PC-3 (cell line): ENCODE data around the gene EDRF1. TPM values are rescaled to one million over a fixed set of nuclear protein-coding genes. Genes with fewer than 3 reads are reported as not detected.

ENCODE experiments used
- ATAC-seq: fragments of 200-7000 bp; cut with Tn5 transposase; 2 replicates; pipeline ENCODE4 v1.9.1; 2020; ENCODE audit warnings: mild to moderate bottlenecking, moderate library complexity
- BruUV-seq: library from RNA; stranded (reverse); fragments of 400-500 nt; replicated peaks from 2 replicates; lab custom pipeline; 2021; lab: Mats Ljungman, UMichigan
- CTCF ChIA-PET: fragments of 300-600 bp; sonication (Branson Sonifier 250); formaldehyde crosslinking; loops from one replicate; lab custom pipeline; 2022; ENCODE audit warnings: antibody characterized with exemption; lab: Charles Lee
- POLR2A ChIA-PET: fragments of 300-600 bp; sonication (Branson Sonifier 250); formaldehyde crosslinking; loops from one replicate; lab custom pipeline; 2022; ENCODE audit warnings: antibody characterized with exemption; ENCODE audit not compliant: unreplicated experiment; lab: Charles Lee
- DNase-seq: peaks from one replicate; pipeline ENCODE4 v3.0.0-alpha.2; 2015
- H2AFZ ChIP-seq: fragments of 300-600 bp; sonication (generic); 2 replicates; pipeline ENCODE4 v1.6.0; 2016; ENCODE audit warnings: antibody characterized with exemption, low read length
- H3F3A ChIP-seq: fragments of 300-600 bp; sonication (generic); one replicate; pipeline ENCODE4 v1.6.0; 2017; ENCODE audit warnings: antibody characterized with exemption, low read length, control low read depth, mild to moderate bottlenecking; ENCODE audit not compliant: unreplicated experiment
- H3K27ac ChIP-seq: fragments of 300-600 bp; sonication (generic); 2 replicates; pipeline ENCODE4 v1.5.1; 2016; ENCODE audit warnings: mild to moderate bottlenecking, low read length
- H3K27me3 ChIP-seq: fragments of 300-600 bp; sonication (generic); 2 replicates; pipeline ENCODE4 v1.6.1; 2016; ENCODE audit warnings: low read length, mixed read lengths
- H3K36me3 ChIP-seq: fragments of 300-600 bp; sonication (generic); 2 replicates; pipeline ENCODE4 v1.6.1; 2016; ENCODE audit warnings: low read depth, mixed run types, low read length, mixed read lengths
- H3K4me1 ChIP-seq: fragments of 300-600 bp; sonication (generic); 2 replicates; pipeline ENCODE4 v1.5.1; 2016; ENCODE audit warnings: low read length; ENCODE audit not compliant: insufficient read depth
- H3K4me2 ChIP-seq: fragments of 300-600 bp; sonication (generic); 2 replicates; pipeline ENCODE4 v1.6.0; 2016; ENCODE audit warnings: low read length
- H3K4me3 ChIP-seq: fragments of 300-600 bp; sonication (generic); 2 replicates; pipeline ENCODE4 v1.5.1; 2016; ENCODE audit warnings: mild to moderate bottlenecking, low read length, mixed read lengths
- H3K79me2 ChIP-seq: fragments of 300-600 bp; sonication (generic); 2 replicates; pipeline ENCODE4 v1.6.1; 2017; ENCODE audit warnings: low read length, mixed read lengths
- H3K9ac ChIP-seq: fragments of 300-600 bp; sonication (generic); 2 replicates; pipeline ENCODE4 v1.6.0; 2016; ENCODE audit warnings: mild to moderate bottlenecking, low read length
- H3K9me2 ChIP-seq: fragments of 300-600 bp; sonication (generic); replicated peaks from 2 replicates; pipeline ENCODE4 v1.6.1; 2016; ENCODE audit warnings: mixed run types, low read length, mixed read lengths
- H3K9me3 ChIP-seq: fragments of 300-600 bp; sonication (generic); 2 replicates; pipeline ENCODE4 v1.6.1; 2016; ENCODE audit warnings: low read length, mixed read lengths
- H4K20me1 ChIP-seq: fragments of 300-600 bp; sonication (generic); 2 replicates; pipeline ENCODE4 v1.6.1; 2016; ENCODE audit warnings: low read length, mixed read lengths
- EZH2 ChIP-seq: fragments of 300-600 bp; sonication (generic); IDR thresholded peaks from one replicate; pipeline ENCODE4 v1.6.1; 2017; ENCODE audit warnings: antibody characterized with exemption, mild to moderate bottlenecking, low read length; ENCODE audit not compliant: unreplicated experiment
- EZH2phosphoT487 ChIP-seq: fragments of 300-600 bp; sonication (generic); IDR thresholded peaks from 2 replicates; pipeline ENCODE4 v1.6.1; 2018; ENCODE audit warnings: mild to moderate bottlenecking, antibody characterized with exemption, low read length, borderline replicate concordance
- intact Hi-C: fragments of 100-400 bp; cut with micrococcal nuclease; formaldehyde crosslinking; loops from 2 replicates; pipeline ENCODE4 v1.9.0; 2023
- total RNA-seq: library from RNA; depleted of rRNA; stranded (reverse); fragments of >200 nt; gene quantifications from 2 replicates; pipeline ENCODE4 v1.2.3, GENCODE V29; 2014
- TF ChIP-seq, protein P1 (sequence below): fragments of 300-600 bp; sonication (generic); conservative IDR thresholded peaks from 2 replicates; pipeline ENCODE4 v1.5.1; 2017; ENCODE audit warnings: antibody characterized with exemption, low read depth, mild to moderate bottlenecking, low read length

EDRF1 gene
- total RNA-seq, 1 experiment from 2014 or later, result 17.7 TPM

DNA sequence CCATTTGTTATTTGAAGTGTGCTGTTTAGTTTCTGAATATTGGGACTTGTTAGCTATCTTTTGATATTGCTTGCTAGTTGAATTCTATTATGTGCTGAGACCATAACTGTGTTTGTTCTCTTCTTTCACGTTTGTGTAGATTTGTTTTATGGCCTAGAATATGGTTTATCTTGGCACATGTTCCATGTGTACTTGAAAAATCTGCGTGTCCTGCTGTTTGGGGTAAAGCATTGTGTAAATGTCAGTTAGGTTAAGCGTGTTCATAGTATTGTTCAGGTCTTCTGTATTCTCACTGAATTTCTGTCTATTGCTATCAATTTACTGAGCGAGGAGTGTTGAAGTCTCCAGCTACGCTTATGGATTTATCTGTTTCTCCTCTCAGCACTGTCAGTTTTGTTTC is 36.7 kb downstream of the EDRF1 start:
- Histone ChIP-seq H3K4me3 (no peak overlapping the region), H3K9me3 (no peaks in the 10 kb centered on the region), H3K9me2 (no peaks in the 10 kb centered on the region), H3K4me2 (no peak overlapping the region), H3K4me1 (no peaks in the 10 kb centered on the region), H3K9ac (no peak overlapping the region), H2AFZ (no peak overlapping the region), H3F3A (no peaks in the 10 kb centered on the region), H4K20me1 (no peaks in the 10 kb centered on the region), H3K79me2 (no peaks in the 10 kb centered on the region), H3K27me3 (no peaks in the 10 kb centered on the region), H3K27ac (no peak overlapping the region), H3K36me3 (peaks cover 36% of the 10 kb centered on the region; the same call in 1 of the 2 replicates)
- ChIA-PET POLR2A (interaction anchor here (0.5 to 0.6 kb wide), 2 partner anchors 28 to 32 kb away, joined by 5 read pairs; no protein-coding TSS in a partner anchor), CTCF (no interaction called here)
- TF ChIP-seq, protein P1, sequence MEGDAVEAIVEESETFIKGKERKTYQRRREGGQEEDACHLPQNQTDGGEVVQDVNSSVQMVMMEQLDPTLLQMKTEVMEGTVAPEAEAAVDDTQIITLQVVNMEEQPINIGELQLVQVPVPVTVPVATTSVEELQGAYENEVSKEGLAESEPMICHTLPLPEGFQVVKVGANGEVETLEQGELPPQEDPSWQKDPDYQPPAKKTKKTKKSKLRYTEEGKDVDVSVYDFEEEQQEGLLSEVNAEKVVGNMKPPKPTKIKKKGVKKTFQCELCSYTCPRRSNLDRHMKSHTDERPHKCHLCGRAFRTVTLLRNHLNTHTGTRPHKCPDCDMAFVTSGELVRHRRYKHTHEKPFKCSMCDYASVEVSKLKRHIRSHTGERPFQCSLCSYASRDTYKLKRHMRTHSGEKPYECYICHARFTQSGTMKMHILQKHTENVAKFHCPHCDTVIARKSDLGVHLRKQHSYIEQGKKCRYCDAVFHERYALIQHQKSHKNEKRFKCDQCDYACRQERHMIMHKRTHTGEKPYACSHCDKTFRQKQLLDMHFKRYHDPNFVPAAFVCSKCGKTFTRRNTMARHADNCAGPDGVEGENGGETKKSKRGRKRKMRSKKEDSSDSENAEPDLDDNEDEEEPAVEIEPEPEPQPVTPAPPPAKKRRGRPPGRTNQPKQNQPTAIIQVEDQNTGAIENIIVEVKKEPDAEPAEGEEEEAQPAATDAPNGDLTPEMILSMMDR, result no peak
- TF ChIP-seq EZH2 (no peak), EZH2phosphoT487 (no peak)
- DNase-seq (no peak), ATAC-seq (no peak)
- no TSS peak for BruUV-seq
- intact Hi-C loops, result no loop called here

DNA sequence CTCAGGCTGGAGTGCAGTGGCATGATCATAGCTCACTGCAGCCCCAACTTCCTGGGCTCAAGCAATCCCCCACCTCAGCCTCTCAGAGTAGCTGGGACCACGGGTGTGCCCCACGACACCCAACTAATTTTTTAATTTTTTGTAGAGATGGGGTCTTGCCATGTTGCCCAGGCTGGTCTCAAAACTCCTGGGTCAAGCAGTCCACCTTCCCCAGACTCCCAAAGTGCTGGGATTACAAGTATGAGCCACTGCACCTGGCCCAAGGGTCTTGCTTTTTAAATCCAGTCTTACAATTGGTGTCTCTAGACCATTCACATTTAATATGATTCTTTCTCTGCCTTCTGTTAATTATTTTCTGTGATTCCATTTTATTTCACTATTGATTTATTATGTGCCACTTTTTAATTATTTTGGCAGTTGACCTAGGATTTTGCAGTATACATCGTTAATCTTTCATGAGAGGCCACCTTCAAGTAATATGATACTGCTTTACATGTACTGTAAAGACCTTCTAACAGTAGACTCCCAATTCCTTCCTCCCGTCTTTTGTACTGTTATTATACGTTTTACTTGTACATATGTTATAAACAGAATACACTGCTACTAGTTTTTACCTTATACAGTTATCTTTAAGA is 37.5 kb downstream of the EDRF1 start:
- intact Hi-C loops, result no loop called here
- no peaks in the 10 kb centered on the region for H3K9me3 ChIP-seq
- no peak overlapping the region for H2AFZ ChIP-seq
- BruUV-seq, result no TSS peak
- peaks cover 33% of the 10 kb centered on the region; the same call in 1 of the 2 replicates for H3K36me3 ChIP-seq
- H3K27me3 ChIP-seq, result no peaks in the 10 kb centered on the region
- no peak for ATAC-seq
- H3F3A ChIP-seq, result no peaks in the 10 kb centered on the region
- no peaks in the 10 kb centered on the region for H4K20me1 ChIP-seq
- H3K4me2 ChIP-seq, result no peak overlapping the region
- no peak for DNase-seq
- H3K79me2 ChIP-seq, result no peaks in the 10 kb centered on the region
- POLR2A ChIA-PET, result no interaction called here
- H3K4me3 ChIP-seq, result no peak overlapping the region
- no peaks in the 10 kb centered on the region for H3K9me2 ChIP-seq
- H3K27ac ChIP-seq, result no peak overlapping the region
- no peaks in the 10 kb centered on the region for H3K4me1 ChIP-seq
- CTCF ChIA-PET, result no interaction called here
- H3K9ac ChIP-seq, result no peak overlapping the region
- TF ChIP-seq, protein P1, result no peak
- TF ChIP-seq EZH2phosphoT487 (no peak), EZH2 (no peak)

DNA sequence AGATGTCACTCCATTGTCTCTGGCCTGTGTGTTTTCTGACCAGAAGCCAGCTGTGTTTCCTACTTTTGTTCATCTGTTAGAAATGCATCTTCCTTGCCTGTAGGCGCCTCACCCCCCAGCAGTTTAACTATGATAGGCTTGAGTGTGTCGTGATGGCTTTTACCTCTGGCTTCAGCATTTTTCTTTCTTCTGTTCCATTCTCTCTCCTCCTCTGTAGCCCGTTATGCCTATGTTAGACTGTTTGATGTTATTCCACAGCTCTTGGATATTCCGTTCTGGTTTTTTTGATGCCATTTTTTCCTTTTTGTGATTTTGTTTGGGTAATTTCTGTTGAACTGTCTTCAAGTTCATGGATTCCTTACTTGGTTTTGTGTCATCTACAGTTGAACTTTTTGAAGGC is 38.2 kb downstream of the EDRF1 start:
- no peak for ATAC-seq
- Histone ChIP-seq H2AFZ (no peak overlapping the region), H3K27me3 (no peaks in the 10 kb centered on the region), H3K36me3 (peaks cover 31% of the 10 kb centered on the region; the same call in 1 of the 2 replicates), H4K20me1 (no peaks in the 10 kb centered on the region), H3K79me2 (no peaks in the 10 kb centered on the region), H3K4me1 (no peaks in the 10 kb centered on the region), H3K9me2 (no peaks in the 10 kb centered on the region), H3K9ac (no peak overlapping the region), H3F3A (no peaks in the 10 kb centered on the region), H3K4me3 (no peak overlapping the region), H3K27ac (no peak overlapping the region), H3K9me3 (no peaks in the 10 kb centered on the region), H3K4me2 (no peak overlapping the region)
- intact Hi-C loops, result no loop called here
- BruUV-seq, result no TSS peak
- CTCF ChIA-PET, result no interaction called here
- POLR2A ChIA-PET, result no interaction called here
- TF ChIP-seq EZH2phosphoT487, result no peak
- TF ChIP-seq, protein P1, result no peak
- TF ChIP-seq EZH2, result no peak
- no peak for DNase-seq
